ENCODE data around the gene MEX3B.

MEX3B gene

DNA sequence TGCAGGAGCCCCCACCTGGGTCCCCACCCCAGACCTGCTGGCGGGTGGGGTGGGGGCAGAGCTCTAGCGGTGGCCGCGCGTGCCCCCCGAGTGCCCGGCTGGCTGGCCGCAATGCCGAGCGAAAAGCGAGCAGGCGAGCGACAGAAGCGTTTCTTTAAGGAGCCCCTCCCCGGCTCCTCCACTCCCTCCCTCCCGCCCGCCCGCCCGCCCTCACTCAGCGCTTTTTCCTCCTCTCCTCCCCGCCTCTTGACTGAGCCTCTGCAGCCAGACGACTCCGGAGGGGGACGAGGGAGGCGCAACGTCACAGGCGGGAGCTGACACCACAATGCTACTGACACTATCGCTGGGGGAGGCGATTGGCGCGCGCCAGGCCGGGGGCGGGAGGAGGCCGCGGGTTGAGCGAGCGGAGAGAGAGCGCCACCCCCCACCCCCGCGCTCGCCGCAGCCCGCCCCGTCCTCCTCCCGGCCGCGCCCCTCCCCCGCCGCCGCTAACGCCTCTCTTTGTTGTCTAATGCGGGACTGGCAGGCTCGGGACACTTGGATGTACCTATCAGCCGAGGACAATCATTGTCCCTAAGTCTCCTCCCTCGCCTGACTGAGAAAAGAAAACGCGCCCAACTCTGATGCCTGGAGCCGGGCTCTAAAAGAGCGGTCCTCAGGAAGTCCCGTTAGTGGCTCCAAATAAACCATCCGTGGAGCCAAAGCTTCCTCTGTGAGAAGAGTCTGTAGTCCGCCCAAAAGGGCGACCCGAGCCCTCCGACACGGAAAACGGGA is at the start of gene MEX3B:
Gene MEX3B, minus strand, starts transcription at position 127 of the 774 bp plus-strand sequence. CDS start 313 bp downstream, outside the sequence.
- Histone ChIP-seq H3K4me2 (ENCODE audit: low read length) (peak within 1 kb of the TSS; percentile 87), H4K20me1 (ENCODE audit: insufficient read depth, low read length) (no peaks in the 10 kb centered on the region), H2AFZ (ENCODE audit: low read length) (peak within 1 kb of the TSS; percentile 94), H3K36me3 (ENCODE audit: insufficient read depth, low read length) (peaks cover 11% of the 10 kb centered on the region; the same call in 1 of the 2 replicates), H3K27ac (ENCODE audit: low read depth, low read length, poor library complexity, severe bottlenecking) (peak within 1 kb of the TSS; percentile 82), H3K79me2 (ENCODE audit: insufficient read depth, low read length) (no peaks in the 10 kb centered on the region), H3K9ac (ENCODE audit: low read length) (peak within 1 kb of the TSS; percentile 93), H3F3A (ENCODE audit: insufficient read depth, low read length) (no peaks in the 10 kb centered on the region), H3K27me3 (ENCODE audit: insufficient read depth, low read length) (no peaks in the 10 kb centered on the region), H3K4me3 (ENCODE audit: low read depth, low read length, poor library complexity, severe bottlenecking) (peak within 1 kb of the TSS; percentile 84), H3K9me3 (ENCODE audit: low read length) (no peaks in the 10 kb centered on the region), H3K9me2 (ENCODE audit: low read depth, low read length) (no peaks in the 10 kb centered on the region), H3K4me1 (ENCODE audit: insufficient read depth, low read length, severe bottlenecking) (peaks cover 14% of the 10 kb centered on the region)
- no peak for TF ChIP-seq EZH2 (IDR thresholded peaks at IDR 0.05; ENCODE audit: borderline replicate concordance, low read length)
- TF ChIP-seq, protein P1, sequence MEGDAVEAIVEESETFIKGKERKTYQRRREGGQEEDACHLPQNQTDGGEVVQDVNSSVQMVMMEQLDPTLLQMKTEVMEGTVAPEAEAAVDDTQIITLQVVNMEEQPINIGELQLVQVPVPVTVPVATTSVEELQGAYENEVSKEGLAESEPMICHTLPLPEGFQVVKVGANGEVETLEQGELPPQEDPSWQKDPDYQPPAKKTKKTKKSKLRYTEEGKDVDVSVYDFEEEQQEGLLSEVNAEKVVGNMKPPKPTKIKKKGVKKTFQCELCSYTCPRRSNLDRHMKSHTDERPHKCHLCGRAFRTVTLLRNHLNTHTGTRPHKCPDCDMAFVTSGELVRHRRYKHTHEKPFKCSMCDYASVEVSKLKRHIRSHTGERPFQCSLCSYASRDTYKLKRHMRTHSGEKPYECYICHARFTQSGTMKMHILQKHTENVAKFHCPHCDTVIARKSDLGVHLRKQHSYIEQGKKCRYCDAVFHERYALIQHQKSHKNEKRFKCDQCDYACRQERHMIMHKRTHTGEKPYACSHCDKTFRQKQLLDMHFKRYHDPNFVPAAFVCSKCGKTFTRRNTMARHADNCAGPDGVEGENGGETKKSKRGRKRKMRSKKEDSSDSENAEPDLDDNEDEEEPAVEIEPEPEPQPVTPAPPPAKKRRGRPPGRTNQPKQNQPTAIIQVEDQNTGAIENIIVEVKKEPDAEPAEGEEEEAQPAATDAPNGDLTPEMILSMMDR (IDR thresholded peaks at IDR 0.05; ENCODE audit: low read length) = no peak

DNA sequence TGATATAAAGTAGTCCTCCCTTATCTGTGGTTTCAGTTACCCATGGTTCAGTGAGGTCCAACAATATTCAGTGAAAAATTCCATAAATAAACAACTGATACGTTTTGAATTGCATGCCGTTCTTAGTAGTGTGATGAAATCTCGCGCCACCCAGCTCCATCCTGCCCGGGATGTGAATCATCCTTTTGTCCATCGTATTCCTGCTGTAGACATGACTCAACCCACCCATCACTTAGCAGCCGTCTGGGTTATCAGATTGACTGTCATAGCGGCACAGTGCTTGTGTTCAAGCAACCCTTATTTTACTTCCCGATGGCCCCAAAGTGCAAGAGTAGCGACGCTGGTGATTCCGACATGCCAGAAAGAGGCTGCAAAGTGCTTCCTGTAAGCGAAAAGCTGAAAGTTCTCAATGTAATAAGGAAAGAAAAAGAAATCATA is 48.0 kb upstream of the MEX3B start:
- Histone ChIP-seq H3K27ac (ENCODE audit: low read depth, low read length, poor library complexity, severe bottlenecking) (no peak overlapping the region), H3K36me3 (ENCODE audit: insufficient read depth, low read length) (no peaks in the 10 kb centered on the region), H3K4me1 (ENCODE audit: insufficient read depth, low read length, severe bottlenecking) (no peaks in the 10 kb centered on the region), H3K4me2 (ENCODE audit: low read length) (no peak overlapping the region), H3K79me2 (ENCODE audit: insufficient read depth, low read length) (no peaks in the 10 kb centered on the region), H2AFZ (ENCODE audit: low read length) (no peak overlapping the region), H4K20me1 (ENCODE audit: insufficient read depth, low read length) (no peaks in the 10 kb centered on the region), H3F3A (ENCODE audit: insufficient read depth, low read length) (no peaks in the 10 kb centered on the region), H3K4me3 (ENCODE audit: low read depth, low read length, poor library complexity, severe bottlenecking) (no peak overlapping the region), H3K9me3 (ENCODE audit: low read length) (no peaks in the 10 kb centered on the region), H3K9me2 (ENCODE audit: low read depth, low read length) (no peaks in the 10 kb centered on the region), H3K9ac (ENCODE audit: low read length) (no peak overlapping the region), H3K27me3 (ENCODE audit: insufficient read depth, low read length) (no peaks in the 10 kb centered on the region)
- TF ChIP-seq, protein P1 (IDR thresholded peaks at IDR 0.05; ENCODE audit: low read length) = no peak
- TF ChIP-seq EZH2 (IDR thresholded peaks at IDR 0.05; ENCODE audit: borderline replicate concordance, low read length) = no peak

DNA sequence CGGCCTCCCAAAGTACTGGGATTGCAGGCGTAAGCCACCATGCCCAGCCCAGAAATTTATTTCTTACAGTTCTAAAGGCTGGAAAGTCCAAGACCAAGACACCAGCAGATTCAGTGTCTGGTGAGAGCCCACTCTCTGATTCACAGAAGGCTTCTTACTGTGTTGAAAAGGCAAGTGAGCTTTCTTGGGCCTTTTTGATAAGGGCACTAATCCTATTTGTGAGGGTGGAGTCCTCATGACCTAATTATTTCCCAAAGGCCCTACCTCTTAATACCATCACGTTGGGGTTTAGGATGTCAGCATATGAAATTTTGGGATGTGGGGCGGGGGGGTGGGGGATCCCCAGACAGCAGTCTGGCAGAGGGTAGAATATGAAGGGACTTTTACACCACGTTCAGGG is 47.5 kb upstream of the MEX3B start:
- H3K4me1 ChIP-seq (ENCODE audit: insufficient read depth, low read length, severe bottlenecking) = no peaks in the 10 kb centered on the region
- no peaks in the 10 kb centered on the region for H3K9me2 ChIP-seq (ENCODE audit: low read depth, low read length)
- no peak overlapping the region for H2AFZ ChIP-seq (ENCODE audit: low read length)
- H3K36me3 ChIP-seq (ENCODE audit: insufficient read depth, low read length) = no peaks in the 10 kb centered on the region
- no peak overlapping the region for H3K4me2 ChIP-seq (ENCODE audit: low read length)
- H3K79me2 ChIP-seq (ENCODE audit: insufficient read depth, low read length) = no peaks in the 10 kb centered on the region
- H3K9ac ChIP-seq (ENCODE audit: low read length) = no peak overlapping the region
- no peaks in the 10 kb centered on the region for H4K20me1 ChIP-seq (ENCODE audit: insufficient read depth, low read length)
- no peaks in the 10 kb centered on the region for H3K9me3 ChIP-seq (ENCODE audit: low read length)
- TF ChIP-seq, protein P1 (IDR thresholded peaks at IDR 0.05; ENCODE audit: low read length) = no peak
- TF ChIP-seq EZH2 (IDR thresholded peaks at IDR 0.05; ENCODE audit: borderline replicate concordance, low read length) = no peak
- no peak overlapping the region for H3K4me3 ChIP-seq (ENCODE audit: low read depth, low read length, poor library complexity, severe bottlenecking)
- H3K27me3 ChIP-seq (ENCODE audit: insufficient read depth, low read length) = no peaks in the 10 kb centered on the region
- H3F3A ChIP-seq (ENCODE audit: insufficient read depth, low read length) = no peaks in the 10 kb centered on the region
- H3K27ac ChIP-seq (ENCODE audit: low read depth, low read length, poor library complexity, severe bottlenecking) = no peak overlapping the region

Measured in OCI-LY1 (cell line).